T follicular helper cell (primary cell): ENCODE data around the gene MYH9.

Source experiments
- DNase-seq: peaks from one replicate; pipeline ENCODE4 v3.0.0-alpha.2; 2020; ENCODE audit warnings: low read depth

Gene MYH9

DNA sequence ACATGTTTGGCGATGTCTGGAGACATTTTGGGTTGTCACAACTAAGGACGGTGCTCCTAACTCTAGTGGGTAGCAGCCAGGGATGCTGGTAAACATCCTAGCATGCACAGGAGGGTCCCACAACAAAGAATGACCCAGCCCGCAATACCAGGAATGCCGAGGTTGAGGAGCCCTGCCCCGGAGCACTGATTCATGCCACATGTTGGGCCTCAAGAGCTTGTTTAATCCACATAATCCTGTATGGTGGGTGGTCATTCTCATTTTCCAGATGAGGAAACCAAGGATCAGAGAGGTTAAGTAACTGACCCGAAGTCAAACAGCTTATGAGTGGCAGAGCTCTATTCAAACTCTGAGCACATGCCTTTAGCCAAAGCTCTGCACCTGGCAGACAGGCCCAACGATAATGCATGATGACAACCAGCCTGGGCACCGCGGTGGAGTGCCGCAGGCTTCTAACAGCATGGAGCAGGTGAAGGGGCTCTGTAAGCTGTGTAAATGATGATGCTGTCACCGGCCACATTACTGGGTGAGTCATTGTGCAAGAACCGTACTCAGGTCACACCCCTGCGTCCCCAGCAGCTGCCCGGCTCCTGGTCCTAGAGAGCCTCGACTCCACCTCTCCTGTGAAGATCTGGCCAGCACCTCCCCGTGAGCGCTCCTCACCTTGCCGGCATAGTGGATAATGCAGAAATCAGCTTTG, 76.2 kb downstream of the MYH9 start:
- DNase-seq: no peak

DNA sequence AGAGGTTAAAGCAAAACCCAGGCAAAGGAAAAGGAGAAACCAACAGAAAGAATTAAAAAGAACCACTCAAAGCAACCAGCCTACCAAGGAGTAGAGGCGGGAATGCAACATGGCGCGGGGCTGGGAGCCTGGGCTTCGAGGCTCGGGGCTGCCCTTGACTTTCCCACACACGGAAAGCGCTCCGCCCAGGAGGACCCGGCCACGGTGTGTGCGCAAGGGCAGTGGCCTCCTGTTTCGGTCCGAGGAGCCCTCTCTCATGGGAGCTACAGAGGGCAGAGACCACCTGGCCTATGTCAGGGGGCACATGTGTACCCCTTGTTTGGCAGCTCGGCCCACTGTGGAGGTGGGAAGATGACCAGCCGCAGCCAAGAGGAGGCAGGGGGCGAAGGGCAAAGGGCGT, 78.9 kb downstream of the MYH9 start:
- DNase-seq: no peak

DNA sequence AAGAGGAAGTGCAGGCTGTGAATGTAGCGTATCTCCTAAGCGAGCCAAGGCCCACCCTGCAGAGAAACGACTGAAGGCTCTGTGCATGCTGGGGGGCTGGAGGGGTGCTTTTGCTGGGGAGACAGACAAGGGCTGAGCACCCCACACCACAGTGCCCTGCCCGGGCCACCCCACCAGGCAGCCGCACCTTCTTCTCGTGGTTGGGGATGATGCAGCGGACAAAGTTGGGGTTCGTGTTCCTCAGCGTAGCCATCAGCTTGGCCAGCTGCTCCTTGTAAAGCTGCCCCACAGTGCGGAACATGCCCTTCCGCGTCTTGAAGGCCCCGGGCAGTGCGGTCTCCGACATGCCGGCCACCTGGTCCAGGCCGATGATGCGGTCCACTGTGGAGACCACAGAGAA, 81.5 kb downstream of the MYH9 start:
- no peak for DNase-seq

DNA sequence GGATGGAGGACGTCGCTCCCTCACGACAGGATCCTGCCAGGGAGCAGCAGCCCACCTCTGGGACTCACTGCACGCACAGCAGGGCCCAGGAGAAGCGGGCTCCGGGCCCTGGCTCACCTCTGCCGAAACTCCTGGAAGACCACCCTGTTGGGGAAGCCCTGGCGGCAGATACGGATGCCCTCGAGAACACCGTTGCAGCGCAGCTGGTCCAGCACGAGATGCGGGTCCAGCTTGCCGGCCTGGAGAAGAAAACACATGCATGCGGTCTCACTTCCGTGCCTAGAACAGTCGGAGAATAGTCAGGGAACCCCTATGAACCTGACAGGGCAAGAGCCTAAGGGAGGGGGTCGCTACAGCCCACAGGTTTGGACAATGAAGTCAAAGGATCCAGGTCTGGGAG, 82.0 kb downstream of the MYH9 start:
- DNase-seq: no peak

DNA sequence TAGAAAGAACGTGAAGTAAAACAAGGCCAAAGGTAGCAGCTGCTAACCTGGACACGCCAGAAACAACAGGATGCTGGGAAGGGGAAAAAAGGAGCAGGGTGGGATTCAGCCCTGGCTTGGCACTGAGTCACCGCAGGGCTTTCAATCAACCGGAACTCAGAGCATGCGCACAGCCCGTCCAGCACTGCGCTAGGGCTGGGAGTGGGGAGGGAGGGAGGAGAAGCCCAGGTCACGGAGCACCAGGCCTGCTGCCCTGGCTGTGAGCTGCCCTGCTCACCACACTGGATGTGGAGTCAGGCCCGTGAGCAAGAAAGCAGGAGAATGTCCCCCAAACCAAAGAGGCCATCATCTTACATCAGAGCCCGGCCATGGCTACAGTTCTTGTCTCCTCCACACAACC, 83.3 kb downstream of the MYH9 start:
- DNase-seq: no peak

DNA sequence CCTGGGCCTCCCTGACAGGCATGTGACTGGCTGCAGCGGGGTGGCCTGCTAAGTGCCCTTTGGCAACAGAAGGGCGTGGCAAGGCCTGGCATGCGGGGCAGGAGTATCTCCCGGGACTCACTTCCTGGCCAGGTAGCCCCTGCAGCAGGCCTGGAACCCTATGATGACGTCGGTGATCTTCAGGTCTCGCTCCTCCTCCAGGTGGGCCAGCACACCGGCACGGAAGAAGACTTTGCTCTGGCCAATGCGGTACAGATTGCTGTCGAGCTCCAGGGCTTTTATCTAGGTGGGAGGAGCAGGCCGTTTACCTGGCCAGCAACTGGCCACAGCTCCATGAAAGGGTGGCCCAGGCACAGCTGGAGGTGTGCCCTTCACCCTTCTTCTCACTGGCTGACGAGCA, 83.9 kb downstream of the MYH9 start:
- DNase-seq: no peak

- DNase-seq: no peak
Measured at GRCh38 chr22:36303115-36303467, 84.7 kb downstream of the MYH9 start.

- no peak for DNase-seq
Measured at GRCh38 chr22:36302439-36303114, 85.2 kb downstream of the MYH9 start.

- no peak for DNase-seq
Measured at GRCh38 chr22:36301851-36302250, 85.9 kb downstream of the MYH9 start.

GRCh38 chr22:36301384-36301828, 86.4 kb downstream of the MYH9 start:
- peak; percentile 75 for DNase-seq

DNA sequence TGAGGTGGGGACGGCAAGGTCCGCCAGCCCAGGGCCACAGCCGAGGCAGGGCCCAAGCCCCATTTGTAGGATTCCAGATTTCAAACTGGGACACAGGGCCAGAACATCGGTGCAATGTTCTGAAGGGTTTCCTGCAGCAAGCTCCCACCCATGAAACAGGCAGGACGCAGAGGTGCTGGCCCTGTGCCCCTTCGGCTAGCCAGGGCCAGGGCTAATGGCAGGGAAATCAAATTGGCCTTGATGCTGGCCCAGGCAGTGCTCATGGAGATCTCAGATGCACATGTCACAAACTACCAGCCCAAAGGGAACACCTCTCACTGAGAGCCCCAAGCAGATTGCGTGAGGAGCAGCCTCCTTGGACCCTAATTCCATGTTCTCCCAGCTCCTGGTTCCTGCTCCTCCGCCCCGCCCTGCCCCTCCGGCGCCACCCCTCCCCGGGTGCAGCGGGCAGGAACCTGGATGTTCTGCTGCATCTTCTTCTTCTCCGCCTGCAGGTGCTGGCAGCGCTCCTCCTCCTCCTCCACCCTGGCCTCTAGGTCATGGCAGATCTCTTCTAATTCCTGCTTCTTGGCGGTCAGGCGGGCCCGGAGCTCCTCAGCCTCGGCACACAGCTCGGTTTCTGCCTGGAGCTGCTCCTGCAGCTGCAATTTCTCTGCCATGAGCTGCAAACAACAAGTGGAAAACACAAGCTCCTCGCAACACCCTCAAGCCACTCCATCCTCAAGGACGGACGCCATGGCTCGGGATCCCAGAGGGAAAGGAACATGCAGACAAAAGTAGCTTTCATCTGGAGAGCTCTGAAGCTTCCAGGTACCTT, 87.2 kb downstream of the MYH9 start:
- DNase-seq: no peak

DNA sequence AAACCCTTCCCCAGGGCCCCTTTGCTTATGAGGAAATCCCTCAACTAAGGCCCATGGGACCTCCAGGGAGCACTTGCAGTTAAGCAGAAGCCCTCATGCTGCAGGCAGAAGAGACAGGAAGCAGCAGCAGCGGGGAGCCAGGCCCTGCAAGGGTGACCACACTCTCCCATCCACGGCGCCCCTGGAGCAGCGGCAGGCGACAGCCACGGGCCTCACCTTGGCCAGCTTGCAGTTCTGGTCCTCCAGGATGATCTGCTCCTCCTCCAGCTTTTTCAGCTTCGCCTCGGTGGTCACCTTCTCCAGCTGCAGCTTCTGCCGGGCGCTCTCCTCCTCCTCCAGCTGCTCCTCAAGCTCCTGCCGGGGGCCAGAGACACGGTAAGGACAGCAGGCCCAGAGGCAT, 87.9 kb downstream of the MYH9 start:
- no peak for DNase-seq

- DNase-seq: no peak
Measured at GRCh38 chr22:36299295-36299694, 88.5 kb downstream of the MYH9 start.

DNA sequence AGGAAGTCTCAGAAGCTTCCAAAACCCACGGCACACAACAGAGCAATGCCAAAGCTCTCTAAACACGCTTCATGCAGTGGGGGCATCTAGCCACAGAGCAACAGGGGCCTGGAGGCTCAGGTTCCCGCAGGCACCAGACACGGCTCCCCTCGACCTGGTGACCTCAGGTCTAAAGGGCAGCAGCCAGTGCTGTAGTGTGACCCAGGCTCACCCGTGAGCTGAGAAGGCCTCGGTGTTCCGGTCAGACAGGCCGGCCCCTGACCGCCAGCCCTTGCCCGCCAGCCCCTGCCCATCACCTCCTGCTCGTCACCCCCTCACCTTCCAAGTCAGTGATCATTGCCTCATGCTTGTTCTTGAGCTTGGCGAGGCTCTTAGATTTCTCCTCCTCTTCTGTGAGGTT, 89.2 kb downstream of the MYH9 start:
- no peak for DNase-seq

- DNase-seq: no peak
Measured at GRCh38 chr22:36298118-36298517, 89.6 kb downstream of the MYH9 start.

DNA sequence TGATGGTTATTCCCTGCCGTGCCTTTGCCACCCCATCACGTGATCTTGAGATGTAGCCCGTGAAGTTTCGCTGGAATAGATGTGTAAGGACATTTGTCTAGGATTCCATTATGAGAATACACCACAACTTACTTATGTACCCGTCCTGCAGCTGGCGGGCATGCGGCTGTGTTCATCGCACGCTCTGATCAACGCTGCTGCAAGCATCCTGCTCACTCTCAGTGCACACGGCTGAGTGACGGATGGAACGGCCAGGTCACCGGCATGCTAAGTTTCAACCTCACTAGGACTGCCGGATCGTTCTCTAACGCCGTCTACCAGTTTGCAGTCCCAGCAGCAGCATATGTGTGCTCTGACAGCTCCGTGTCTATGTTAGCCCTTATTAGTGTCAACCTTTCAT, 90.2 kb downstream of the MYH9 start:
- no peak for DNase-seq

DNA sequence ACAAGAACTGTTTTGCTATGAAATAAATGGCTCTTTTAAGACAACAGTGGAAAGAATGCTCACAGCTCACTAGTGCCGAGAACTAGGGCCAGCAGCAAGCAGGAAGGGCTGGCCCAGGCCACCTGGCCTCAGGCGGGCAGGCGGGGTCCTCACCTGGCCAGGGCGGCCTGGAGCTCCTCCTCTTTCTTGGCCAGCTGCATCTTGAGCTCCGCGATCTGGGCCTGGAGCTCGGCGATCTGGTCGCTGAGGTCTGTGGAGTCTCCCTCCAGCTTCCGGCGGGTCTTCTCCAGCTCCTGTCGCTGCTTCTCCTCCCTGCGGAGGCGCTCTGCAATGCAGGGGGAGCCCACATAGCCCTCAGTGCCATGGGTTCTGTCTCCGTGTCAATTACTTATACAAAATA, 91.1 kb downstream of the MYH9 start:
- no peak for DNase-seq

GRCh38 chr22:36295247-36295646, 92.5 kb downstream of the MYH9 start:
- no peak for DNase-seq

DNA sequence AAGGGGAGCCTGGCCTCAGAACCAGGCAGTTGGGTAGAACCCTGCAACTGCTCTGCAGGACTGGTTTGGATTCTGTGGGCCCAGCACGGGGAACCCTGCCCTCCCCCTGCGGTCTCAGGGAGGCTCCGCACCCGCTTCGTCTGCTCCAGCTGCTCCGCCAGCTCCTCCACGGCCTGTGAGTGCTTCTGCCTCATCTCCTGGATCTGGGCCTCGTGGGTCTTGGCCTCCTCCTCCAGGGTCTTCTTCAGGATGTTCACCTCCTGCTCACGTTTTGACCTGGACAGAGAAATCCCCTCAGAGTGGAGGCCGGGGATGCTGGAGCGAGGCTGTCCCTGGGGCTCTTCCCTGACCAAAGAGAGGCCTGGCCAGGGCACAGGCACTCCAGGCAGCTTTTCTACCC, 93.0 kb downstream of the MYH9 start:
- no peak for DNase-seq

GRCh38 chr22:36294293-36294620, 93.5 kb downstream of the MYH9 start:
- DNase-seq: no peak

GRCh38 chr22:36293606-36294292, 94.0 kb downstream of the MYH9 start:
- DNase-seq: no peak

DNA sequence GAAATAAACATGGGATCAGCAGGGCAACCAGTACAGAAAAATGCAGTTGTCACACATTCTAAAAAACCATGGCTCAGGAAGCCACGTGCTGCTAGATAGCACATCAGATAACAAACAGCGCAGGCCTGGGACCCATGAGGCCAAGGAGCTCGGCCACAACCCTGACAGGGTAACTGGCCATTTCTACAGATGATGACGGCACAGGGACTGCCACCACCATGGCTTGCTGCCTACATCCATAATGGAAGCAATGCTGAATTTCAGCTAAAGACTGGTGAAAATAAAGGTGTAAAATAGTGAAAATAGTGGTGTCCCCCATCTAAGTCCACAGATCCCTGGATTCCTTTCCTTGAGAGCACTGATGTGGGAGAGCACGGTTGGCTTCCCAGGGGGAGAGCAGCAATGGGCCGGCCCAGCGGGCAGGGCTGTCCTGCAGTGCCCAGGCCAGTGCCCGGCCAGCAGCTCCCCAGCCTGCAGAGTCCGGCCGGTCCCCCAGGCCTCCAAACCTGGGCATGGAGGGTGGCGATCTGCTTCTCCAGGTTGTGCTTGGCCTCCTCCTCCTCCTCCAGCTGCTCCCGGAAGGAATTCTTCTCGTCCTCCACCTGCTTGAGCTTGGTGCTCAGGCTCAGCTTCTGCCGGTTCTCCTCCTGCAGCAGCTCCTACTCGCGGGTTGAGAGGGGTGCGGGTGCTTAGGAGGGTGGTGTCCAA, 94.8 kb downstream of the MYH9 start:
- DNase-seq: no peak
